ENCODE data around the gene TEC.

TEC gene

GRCh38 chr4:48255959-48256342 is 13.7 kb downstream of the TEC start:
- H3K4me3 ChIP-seq (ENCODE audit: control insufficient read depth, low read depth, low read length) = no peak overlapping the region
- TF ChIP-seq CTCF (conservative IDR thresholded peaks at IDR 0.05; ENCODE audit: control insufficient read depth, insufficient read depth, low read depth, low read length) = no peak

GRCh38 chr4:48255072-48255958 is 14.3 kb downstream of the TEC start:
- no peak overlapping the region for H3K4me3 ChIP-seq (ENCODE audit: control insufficient read depth, low read depth, low read length)
- DNase-seq (ENCODE audit: low read depth) = no peak
- TF ChIP-seq CTCF (conservative IDR thresholded peaks at IDR 0.05; ENCODE audit: control insufficient read depth, insufficient read depth, low read depth, low read length) = no peak

More at GRCh38 chr4:48255959-48256342, 13.7 kb downstream of the TEC start:
- no peak for DNase-seq (ENCODE audit: low read depth)

- peak; percentile 97 for DNase-seq (ENCODE audit: low read depth)
- H3K4me3 ChIP-seq (ENCODE audit: control insufficient read depth, low read depth, low read length) = no peak overlapping the region
- TF ChIP-seq CTCF (conservative IDR thresholded peaks at IDR 0.05; ENCODE audit: control insufficient read depth, insufficient read depth, low read depth, low read length) = no peak
These were observed 15.1 kb downstream of the TEC start for GRCh38 chr4:48254381-48255071.

GRCh38 chr4:48252313-48252712 is 17.3 kb downstream of the TEC start:
- no peak overlapping the region for H3K4me3 ChIP-seq (ENCODE audit: control insufficient read depth, low read depth, low read length)
- TF ChIP-seq CTCF (conservative IDR thresholded peaks at IDR 0.05; ENCODE audit: control insufficient read depth, insufficient read depth, low read depth, low read length) = no peak
- no peak for DNase-seq (ENCODE audit: low read depth)

GRCh38 chr4:48250980-48251379 is 18.7 kb downstream of the TEC start:
- no peak for TF ChIP-seq CTCF (conservative IDR thresholded peaks at IDR 0.05; ENCODE audit: control insufficient read depth, insufficient read depth, low read depth, low read length)
- no peak for DNase-seq (ENCODE audit: low read depth)
- H3K4me3 ChIP-seq (ENCODE audit: control insufficient read depth, low read depth, low read length) = no peak overlapping the region

GRCh38 chr4:48250343-48250742 is 19.3 kb downstream of the TEC start:
- no peak for DNase-seq (ENCODE audit: low read depth)
- no peak overlapping the region for H3K4me3 ChIP-seq (ENCODE audit: control insufficient read depth, low read depth, low read length)
- no peak for TF ChIP-seq CTCF (conservative IDR thresholded peaks at IDR 0.05; ENCODE audit: control insufficient read depth, insufficient read depth, low read depth, low read length)

Measured in fibroblast of mammary gland (primary cell).